Activated naive CD4-positive, alpha-beta T cell treated with anti-CD3 and anti-CD28 coated beads, Interleukin-2, amount 10 ng/mL, durations not matched to agents 5 hours and 36 hours (primary cell): Measurements from ENCODE around the gene BICRAL. TPM values are rescaled to one million over a fixed set of nuclear protein-coding genes. Genes with fewer than 3 reads are reported as not detected.

Experiments
- total RNA-seq, 2 experiments: library from RNA; stranded (reverse); gene quantifications; one replicate each; pipeline ENCODE4 v1.2.3, GENCODE V29; 2021

Gene BICRAL
- total RNA-seq: 10 to 100 TPM; 25.4 TPM

GRCh38 chr6:42781796-42782688, at the start of gene BICRAL:
Gene BICRAL (plus strand): TSS chr6:42782052. CDS start chr6:42822023, 39,971 bp downstream.

GRCh38 chr6:42745640-42746462, 36.0 kb upstream of the BICRAL start, which contains the start of gene TBCC:
Gene TBCC (minus strand): TSS chr6:42746103. CDS start chr6:42746073, 30 bp downstream.

GRCh38 chr6:42879372-42880239, 97.8 kb downstream of the BICRAL start, which contains the start of gene RPL7L1:
Gene RPL7L1 (plus strand): TSS chr6:42879616. CDS start chr6:42879911, 295 bp downstream.

GRCh38 chr6:42915732-42916131, 133.9 kb downstream of the BICRAL start, which contains the start of gene PTCRA:
Gene PTCRA (plus strand): TSS chr6:42916053. CDS start chr6:42916070, 17 bp downstream.

Other genes starting within 250 kb of the BICRAL start
- 10 to 100 TPM; 32.1 to 34.1 TPM for gene UBR2, start 218.0 kb upstream of the BICRAL start, total RNA-seq
- not detected for gene PRPH2, start 59.5 kb upstream of the BICRAL start, total RNA-seq
- gene TBCC, start 35.9 kb upstream of the BICRAL start, total RNA-seq: 10 to 100 TPM; 35.4 to 35.5 TPM
- 10 to 100 TPM; 69.5 to 70.8 TPM for gene RPL7L1, start 97.6 kb downstream of the BICRAL start, total RNA-seq
- not detected for gene PTCRA, start 134.0 kb downstream of the BICRAL start, total RNA-seq
- gene CNPY3, start 147.4 kb downstream of the BICRAL start, total RNA-seq: 10 to 100 TPM; 70.2 to 72.1 TPM
- gene GNMT, start 178.7 kb downstream of the BICRAL start, total RNA-seq: under 1 TPM; 0.45 to 0.94 TPM
- gene PEX6, start 197.1 kb downstream of the BICRAL start, total RNA-seq: 10 to 100 TPM; 27.1 to 28.3 TPM
- 10 to 100 TPM; 44.2 to 47.4 TPM for gene PPP2R5D, start 202.5 kb downstream of the BICRAL start, total RNA-seq
- gene MEA1, start 231.9 kb downstream of the BICRAL start, total RNA-seq: 10 to 100 TPM; 52.3 to 58.6 TPM
- 10 to 100 TPM; 64.1 to 65.1 TPM for gene KLHDC3, start 232.2 kb downstream of the BICRAL start, total RNA-seq
- 10 to 100 TPM; 58.6 to 59.8 TPM for gene RRP36, start 239.6 kb downstream of the BICRAL start, total RNA-seq